OCI-LY3 (cell line): Measurements from ENCODE around the gene FTSJ1.

Source experiments
- EZH2phosphoT487 ChIP-seq: fragments of 200-600 bp; shearing (Covaris generic); IDR thresholded peaks from 2 replicates; pipeline ENCODE4 v1.6.1; 2018; ENCODE audit warnings: antibody characterized with exemption, mixed run types, low read depth
- TF ChIP-seq, protein P1 (sequence below): fragments of 200-600, 300-600 bp; sonication (generic); IDR thresholded peaks from 2 replicates; pipeline ENCODE4 v1.5.1; 2014; ENCODE audit warnings: antibody characterized with exemption, low read length, low read depth

- TF ChIP-seq, protein P1, sequence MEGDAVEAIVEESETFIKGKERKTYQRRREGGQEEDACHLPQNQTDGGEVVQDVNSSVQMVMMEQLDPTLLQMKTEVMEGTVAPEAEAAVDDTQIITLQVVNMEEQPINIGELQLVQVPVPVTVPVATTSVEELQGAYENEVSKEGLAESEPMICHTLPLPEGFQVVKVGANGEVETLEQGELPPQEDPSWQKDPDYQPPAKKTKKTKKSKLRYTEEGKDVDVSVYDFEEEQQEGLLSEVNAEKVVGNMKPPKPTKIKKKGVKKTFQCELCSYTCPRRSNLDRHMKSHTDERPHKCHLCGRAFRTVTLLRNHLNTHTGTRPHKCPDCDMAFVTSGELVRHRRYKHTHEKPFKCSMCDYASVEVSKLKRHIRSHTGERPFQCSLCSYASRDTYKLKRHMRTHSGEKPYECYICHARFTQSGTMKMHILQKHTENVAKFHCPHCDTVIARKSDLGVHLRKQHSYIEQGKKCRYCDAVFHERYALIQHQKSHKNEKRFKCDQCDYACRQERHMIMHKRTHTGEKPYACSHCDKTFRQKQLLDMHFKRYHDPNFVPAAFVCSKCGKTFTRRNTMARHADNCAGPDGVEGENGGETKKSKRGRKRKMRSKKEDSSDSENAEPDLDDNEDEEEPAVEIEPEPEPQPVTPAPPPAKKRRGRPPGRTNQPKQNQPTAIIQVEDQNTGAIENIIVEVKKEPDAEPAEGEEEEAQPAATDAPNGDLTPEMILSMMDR = no peak
- TF ChIP-seq EZH2phosphoT487 = no peak
Observed at GRCh38 chrX:48531358-48531959, 55.5 kb downstream of the FTSJ1 start.
